ENCODE data around the gene SEMA6B.

DNA sequence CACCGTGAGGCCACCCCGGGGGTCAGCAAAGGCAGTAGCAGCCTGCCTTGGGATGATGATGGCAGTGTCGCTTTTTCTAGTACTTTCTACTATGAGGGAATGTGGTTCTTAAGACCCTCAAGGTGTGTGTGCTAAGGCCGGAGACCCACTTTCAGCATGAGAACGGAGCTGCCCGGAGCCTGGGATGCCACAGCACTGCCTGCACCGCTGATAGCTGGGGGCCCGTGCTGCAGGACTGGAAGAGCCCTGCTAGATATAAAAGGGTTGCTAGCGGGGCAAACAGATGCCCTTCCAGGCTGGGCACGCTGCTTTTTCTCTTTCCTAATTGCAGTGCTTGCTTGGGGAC, 55.7 kb downstream of the SEMA6B start:
- TF ChIP-seq POLR2AphosphoS5 (IDR thresholded peaks at IDR 0.05; ENCODE audit: low read depth, low read length) (no peak), TAF1 (IDR thresholded peaks at IDR 0.05; ENCODE audit: low read depth, low read length) (no peak), POLR2A (IDR thresholded peaks at IDR 0.05; ENCODE audit: low read depth, low read length) (no peak)
